SK-N-SH (cell line): ENCODE measurements around the gene MYD88. TPM values are rescaled to one million over a fixed set of nuclear protein-coding genes. Genes with fewer than 3 reads are reported as not detected.

Experiments used
- CTCF ChIA-PET: fragments of 300-600, 350-600 bp; formaldehyde crosslinking; extraction: SDS; loops from one replicate; lab custom pipeline; 2021; lab: Yijun Ruan, JAX
- POLR2A ChIA-PET: fragments of 350-600 bp; sonication (Branson Sonifier 250); formaldehyde crosslinking; extraction: SDS; loops from one replicate; lab custom pipeline; 2020; ENCODE audit warnings: antibody characterized with exemption, inconsistent platforms; lab: Yijun Ruan, JAX
- DNase-seq: peaks from one replicate; pipeline ENCODE4 v3.0.0; 2012
- H2AFZ ChIP-seq: fragments of 200-600 bp; sonication (generic); 2 replicates; pipeline ENCODE4 v1.8.1; 2016; ENCODE audit warnings: antibody characterized with exemption, mild to moderate bottlenecking, low read depth
- H3F3A ChIP-seq: fragments of 200-600 bp; sonication (generic); replicated peaks from 2 replicates; pipeline ENCODE3; 2016; ENCODE audit warnings: antibody characterized with exemption, mild to moderate bottlenecking; ENCODE audit not compliant: insufficient read depth
- H3K27ac ChIP-seq, 2 experiments: fragments of 200-500 bp in 1 of 2; fragments of 200-600 bp in 1 of 2; sonication (Bioruptor generic) in 1 of 2; sonication (generic), shearing (Covaris generic) in 1 of 2; 2 replicates each; pipeline versions ENCODE4 v1.5.1 to v1.6.1; 2014 to 2016; ENCODE audit warnings: low read depth in 2 of 2, inconsistent platforms in 1 of 2, low read length in 1 of 2, mild to moderate bottlenecking in 1 of 2, mixed read lengths in 1 of 2
- H3K27me3 ChIP-seq: fragments of 200-600 bp; sonication (generic), shearing (Covaris generic); 2 replicates; pipeline ENCODE4 v1.6.1; 2016; ENCODE audit warnings: mixed run types; ENCODE audit not compliant: insufficient read depth
- H3K36me3 ChIP-seq, 2 experiments: fragments of 200-500 bp in 1 of 2; fragments of 200-600 bp in 1 of 2; sonication (Bioruptor generic) in 1 of 2; sonication (generic) in 1 of 2; replicated peaks in 1 of 2; 2 replicates each; pipeline versions ENCODE3 to v1.5.1; 2014 to 2016; ENCODE audit warnings: low read length in 1 of 2, mild to moderate bottlenecking in 1 of 2; ENCODE audit not compliant: insufficient read depth in 2 of 2, control insufficient read depth in 1 of 2
- H3K4me1 ChIP-seq, 2 experiments: fragments of 200-500 bp in 1 of 2; fragments of 200-600 bp in 1 of 2; sonication (Bioruptor generic) in 1 of 2; sonication (generic), shearing (Covaris generic) in 1 of 2; 2 replicates each; pipeline versions ENCODE4 v1.5.1 to v1.6.1; 2014 to 2016; ENCODE audit warnings: low read depth in 1 of 2, low read length in 1 of 2, mixed run types in 1 of 2; ENCODE audit not compliant: insufficient read depth in 2 of 2, control insufficient read depth in 1 of 2
- H3K4me2 ChIP-seq: fragments of 200-600 bp; sonication (generic), shearing (Covaris generic); 2 replicates; pipeline ENCODE4 v1.6.1; 2017; ENCODE audit warnings: mixed run types
- H3K4me3 ChIP-seq, 2 experiments: fragments of 200-500 bp in 1 of 2; fragments of 200-600 bp in 1 of 2; sonication (Bioruptor generic) in 1 of 2; sonication (generic), shearing (Covaris generic) in 1 of 2; 2 replicates each; pipeline versions ENCODE4 v1.5.1 to v1.8.1; 2014 to 2016; ENCODE audit warnings: low read depth in 2 of 2, inconsistent platforms in 1 of 2, low read length in 1 of 2, mild to moderate bottlenecking in 1 of 2, mixed read lengths in 1 of 2, moderate library complexity in 1 of 2
- H3K79me2 ChIP-seq: fragments of 200-600 bp; sonication (generic); 2 replicates; pipeline ENCODE4 v1.8.1; 2017; ENCODE audit warnings: mild to moderate bottlenecking; ENCODE audit not compliant: insufficient read depth
- H3K9ac ChIP-seq: fragments of 200-600 bp; sonication (generic); 2 replicates; pipeline ENCODE4 v1.6.1; 2017; ENCODE audit warnings: mixed run types
- H3K9me2 ChIP-seq: fragments of 200-600 bp; sonication (generic); 2 replicates; pipeline ENCODE4 v1.6.1; 2017; ENCODE audit warnings: mixed run types
- H3K9me3 ChIP-seq: fragments of 200-600 bp; sonication (generic); 2 replicates; pipeline ENCODE4 v1.6.1; 2017; ENCODE audit warnings: mixed run types, mild to moderate bottlenecking, moderate library complexity
- H4K20me1 ChIP-seq: fragments of 200-600 bp; sonication (generic); 2 replicates; pipeline ENCODE4 v1.6.1; 2017; ENCODE audit warnings: mild to moderate bottlenecking, mixed run types; ENCODE audit not compliant: insufficient read depth
- ELF1 ChIP-seq: IDR thresholded peaks from 2 replicates; pipeline ENCODE4 v1.4.0; 2012
- EZH2phosphoT487 ChIP-seq: fragments of 200-600 bp; sonication (generic); IDR thresholded peaks from 2 replicates; pipeline ENCODE4 v1.6.1; 2017; ENCODE audit warnings: low read depth, mixed run types, mild to moderate bottlenecking, antibody characterized with exemption, moderate library complexity, borderline replicate concordance
- FOSL2 ChIP-seq: IDR thresholded peaks from 2 replicates; pipeline ENCODE4 v1.4.0; 2012; ENCODE audit warnings: low read depth, mild to moderate bottlenecking, moderate library complexity, borderline replicate concordance
- FOXM1 ChIP-seq: IDR thresholded peaks from 2 replicates; pipeline ENCODE4 v1.4.0; 2012; ENCODE audit warnings: low read depth, mild to moderate bottlenecking
- GABPA ChIP-seq: IDR thresholded peaks from 2 replicates; pipeline ENCODE4 v1.4.0; 2012; ENCODE audit warnings: low read depth, mild to moderate bottlenecking
- GATA2 ChIP-seq: sonication (generic); formaldehyde crosslinking; IDR thresholded peaks from 2 replicates; pipeline ENCODE4 v1.5.0; 2020; ENCODE audit warnings: mild to moderate bottlenecking, missing genetic modification reagents
- MEF2A ChIP-seq: IDR thresholded peaks from 2 replicates; pipeline ENCODE4 v1.4.0; 2012; ENCODE audit warnings: low read depth, borderline replicate concordance
- MXI1 ChIP-seq: IDR thresholded peaks from 2 replicates; pipeline ENCODE4 v1.6.1; 2012; ENCODE audit warnings: mild to moderate bottlenecking, low read depth, low read length, improper control_type of control experiment
- NFIC ChIP-seq: IDR thresholded peaks from 2 replicates; pipeline ENCODE4 v1.4.0; 2012; ENCODE audit warnings: borderline replicate concordance
- RAD21 ChIP-seq: IDR thresholded peaks from 2 replicates; pipeline ENCODE4 v1.6.1; 2012; ENCODE audit warnings: mild to moderate bottlenecking, low read length
- RXRA ChIP-seq: IDR thresholded peaks from 2 replicates; pipeline ENCODE4 v1.4.0; 2012; ENCODE audit warnings: low read depth, mild to moderate bottlenecking, borderline replicate concordance
- SIN3A ChIP-seq: IDR thresholded peaks from 2 replicates; pipeline ENCODE4 v1.6.1; 2012; ENCODE audit warnings: low read depth, mild to moderate bottlenecking, low read length, moderate library complexity, borderline replicate concordance
- SMC3 ChIP-seq: IDR thresholded peaks from 2 replicates; pipeline ENCODE4 v1.6.1; 2012; ENCODE audit warnings: low read depth, low read length, improper control_type of control experiment
- YY1 ChIP-seq: IDR thresholded peaks from 2 replicates; pipeline ENCODE4 v1.4.0; 2012; ENCODE audit warnings: low read depth, mild to moderate bottlenecking
- WGBS: methylation state at CpG from one replicate; pipeline ENCODE4 v1.1.6; 2017; ENCODE audit warnings: low lambda C conversion rate; 5-methylcytosine and 5-hydroxymethylcytosine counted together
- polyA plus RNA-seq, 3 experiments: library from polyadenylated mRNA; depleted of rRNA; stranded (reverse); fragments of >200 nt; gene quantifications; 2 replicates each; pipeline ENCODE4 v1.2.3, GENCODE V29; 2012
- TF ChIP-seq, protein P1 (sequence below): IDR thresholded peaks from 2 replicates; pipeline ENCODE4 v1.4.0; 2012; ENCODE audit warnings: low read depth
- TF ChIP-seq, protein P2 (sequence below): IDR thresholded peaks from 2 replicates; pipeline ENCODE4 v1.4.0; 2012; ENCODE audit warnings: low read depth, borderline replicate concordance
- TF ChIP-seq, protein P3 (sequence below): fragments of 150-350 bp; IDR thresholded peaks from 2 replicates; pipeline ENCODE4 v1.6.1; 2016; ENCODE audit warnings: mild to moderate bottlenecking, low read depth, low read length
- TF ChIP-seq, protein P4 (sequence below): fragments of 200-600 bp; sonication (generic); IDR thresholded peaks from 2 replicates; pipeline ENCODE4 v1.6.1; 2017; ENCODE audit warnings: antibody characterized with exemption, mild to moderate bottlenecking, moderate library complexity

MYD88 gene
- polyA plus RNA-seq, 1 of the 3 experiments (the other 2 are of a cell fraction), result 24.0 TPM

DNA sequence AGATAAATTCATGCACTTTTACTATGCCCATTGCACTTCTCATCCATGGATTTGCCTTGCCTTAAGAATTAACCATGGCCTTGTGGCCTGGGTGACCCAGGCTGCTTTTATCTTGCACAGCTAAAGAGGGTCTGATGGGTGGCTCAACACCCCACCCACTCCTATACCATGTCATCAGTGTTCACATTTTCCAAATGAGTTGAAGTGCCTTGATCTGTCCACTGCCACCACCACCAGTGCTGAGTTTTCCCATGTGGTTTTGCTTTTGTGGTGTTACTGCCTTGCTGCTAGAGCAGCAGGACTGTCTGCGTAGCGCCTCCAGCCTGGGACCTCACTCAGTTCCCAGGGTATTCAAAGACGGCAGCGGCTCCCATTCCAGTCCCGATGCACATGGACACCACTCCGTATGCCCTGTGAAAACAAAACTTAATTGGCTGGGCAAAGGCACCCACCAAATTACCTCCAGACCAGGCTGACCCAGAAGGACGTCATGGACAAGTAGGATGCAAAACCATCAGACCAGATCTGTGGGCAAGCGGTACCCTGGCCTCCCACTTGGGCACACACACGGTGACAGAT lies 15.7 kb upstream of the MYD88 start:
- Histone ChIP-seq H3K4me1 (no peaks in the 10 kb centered on the region), H3F3A (no peaks in the 10 kb centered on the region), H3K27me3 (no peaks in the 10 kb centered on the region), H3K4me2 (no peak overlapping the region), H3K9me3 (no peaks in the 10 kb centered on the region), H3K4me3 (no peak overlapping the region), H3K9me2 (no peaks in the 10 kb centered on the region), H3K36me3 (peaks cover 13 to 52% of the 10 kb centered on the region in 2 experiments), H3K27ac (no peak overlapping the region), H4K20me1 (no peaks in the 10 kb centered on the region), H2AFZ (no peak overlapping the region), H3K9ac (no peak overlapping the region), H3K79me2 (no peaks in the 10 kb centered on the region)
- no peak for DNase-seq
- CTCF ChIA-PET, result interaction anchor here (1.6 kb wide), 1 partner anchor 8 kb away, joined by 4 read pairs; no protein-coding TSS in a partner anchor
- TF ChIP-seq GABPA (no peak), MXI1 (no peak), SIN3A (no peak)
- POLR2A ChIA-PET, result no interaction called here
- 95% methylated on average over 9 of the region's 9 CpGs for WGBS

DNA sequence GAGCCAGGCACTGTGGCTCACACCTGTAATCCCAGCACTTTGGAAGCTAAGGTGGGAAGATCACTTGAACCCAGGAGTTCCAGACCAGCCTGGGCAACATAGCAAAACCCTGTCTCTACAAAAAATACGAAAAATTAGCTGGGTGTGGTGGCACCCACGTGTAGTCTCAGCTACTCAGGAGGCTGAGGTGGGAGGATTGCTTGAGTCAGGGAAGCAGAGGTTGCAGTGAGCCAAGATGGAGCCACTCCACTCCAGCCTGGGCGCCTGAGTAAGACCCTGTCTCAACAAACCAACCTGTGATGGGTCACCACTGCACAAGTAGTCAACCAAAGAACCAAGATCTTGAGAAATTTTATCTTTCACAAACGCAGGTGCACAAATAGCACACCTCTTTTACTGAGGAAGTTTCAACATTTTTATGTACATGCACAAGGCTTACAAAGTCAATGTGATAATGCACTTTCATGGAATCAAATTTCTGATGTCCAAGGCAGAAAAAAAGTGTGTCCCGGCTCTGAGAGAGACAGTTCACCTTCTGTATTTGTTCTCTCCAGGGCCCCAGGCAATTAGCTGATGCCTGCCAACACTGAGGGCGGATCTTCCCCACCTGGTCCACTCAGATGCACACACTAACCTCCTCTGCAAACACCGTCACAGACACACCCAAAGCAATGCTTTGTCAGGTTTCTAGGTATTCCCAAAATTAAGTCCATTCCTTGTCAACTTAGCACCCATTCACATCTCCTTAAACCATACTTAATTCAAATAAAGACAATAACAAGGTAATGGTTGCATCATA lies 13.9 kb upstream of the MYD88 start:
- Histone ChIP-seq H2AFZ (no peak overlapping the region), H3K4me3 (no peak overlapping the region), H3K27me3 (no peaks in the 10 kb centered on the region), H3K4me2 (no peak overlapping the region), H3K36me3 (peaks cover 26 to 67% of the 10 kb centered on the region in 2 experiments), H3K9me2 (no peaks in the 10 kb centered on the region), H3F3A (no peaks in the 10 kb centered on the region), H3K9ac (no peak overlapping the region), H3K4me1 (no peaks in the 10 kb centered on the region), H3K79me2 (no peaks in the 10 kb centered on the region), H3K27ac (no peak overlapping the region), H4K20me1 (no peaks in the 10 kb centered on the region), H3K9me3 (no peaks in the 10 kb centered on the region)
- CTCF ChIA-PET, result no interaction called here
- WGBS, result 93% methylated on average over 7 of the region's 7 CpGs
- POLR2A ChIA-PET, result no interaction called here
- DNase-seq, result no peak
- TF ChIP-seq YY1 (no peak), FOSL2 (no peak), ELF1 (no peak), FOXM1 (no peak), NFIC (no peak), GATA2 (CRISPR knock-in tag) (no peak), RXRA (no peak), SIN3A (no peak), GABPA (no peak), SMC3 (no peak), EZH2phosphoT487 (no peak), RAD21 (no peak), MEF2A (no peak)
- TF ChIP-seq, protein P1, sequence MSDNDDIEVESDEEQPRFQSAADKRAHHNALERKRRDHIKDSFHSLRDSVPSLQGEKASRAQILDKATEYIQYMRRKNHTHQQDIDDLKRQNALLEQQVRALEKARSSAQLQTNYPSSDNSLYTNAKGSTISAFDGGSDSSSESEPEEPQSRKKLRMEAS, result no peak
- TF ChIP-seq, protein P2, sequence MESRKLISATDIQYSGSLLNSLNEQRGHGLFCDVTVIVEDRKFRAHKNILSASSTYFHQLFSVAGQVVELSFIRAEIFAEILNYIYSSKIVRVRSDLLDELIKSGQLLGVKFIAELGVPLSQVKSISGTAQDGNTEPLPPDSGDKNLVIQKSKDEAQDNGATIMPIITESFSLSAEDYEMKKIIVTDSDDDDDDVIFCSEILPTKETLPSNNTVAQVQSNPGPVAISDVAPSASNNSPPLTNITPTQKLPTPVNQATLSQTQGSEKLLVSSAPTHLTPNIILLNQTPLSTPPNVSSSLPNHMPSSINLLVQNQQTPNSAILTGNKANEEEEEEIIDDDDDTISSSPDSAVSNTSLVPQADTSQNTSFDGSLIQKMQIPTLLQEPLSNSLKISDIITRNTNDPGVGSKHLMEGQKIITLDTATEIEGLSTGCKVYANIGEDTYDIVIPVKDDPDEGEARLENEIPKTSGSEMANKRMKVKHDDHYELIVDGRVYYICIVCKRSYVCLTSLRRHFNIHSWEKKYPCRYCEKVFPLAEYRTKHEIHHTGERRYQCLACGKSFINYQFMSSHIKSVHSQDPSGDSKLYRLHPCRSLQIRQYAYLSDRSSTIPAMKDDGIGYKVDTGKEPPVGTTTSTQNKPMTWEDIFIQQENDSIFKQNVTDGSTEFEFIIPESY, result no peak
- TF ChIP-seq, protein P3, sequence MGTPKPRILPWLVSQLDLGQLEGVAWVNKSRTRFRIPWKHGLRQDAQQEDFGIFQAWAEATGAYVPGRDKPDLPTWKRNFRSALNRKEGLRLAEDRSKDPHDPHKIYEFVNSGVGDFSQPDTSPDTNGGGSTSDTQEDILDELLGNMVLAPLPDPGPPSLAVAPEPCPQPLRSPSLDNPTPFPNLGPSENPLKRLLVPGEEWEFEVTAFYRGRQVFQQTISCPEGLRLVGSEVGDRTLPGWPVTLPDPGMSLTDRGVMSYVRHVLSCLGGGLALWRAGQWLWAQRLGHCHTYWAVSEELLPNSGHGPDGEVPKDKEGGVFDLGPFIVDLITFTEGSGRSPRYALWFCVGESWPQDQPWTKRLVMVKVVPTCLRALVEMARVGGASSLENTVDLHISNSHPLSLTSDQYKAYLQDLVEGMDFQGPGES, result no peak
- TF ChIP-seq, protein P4, sequence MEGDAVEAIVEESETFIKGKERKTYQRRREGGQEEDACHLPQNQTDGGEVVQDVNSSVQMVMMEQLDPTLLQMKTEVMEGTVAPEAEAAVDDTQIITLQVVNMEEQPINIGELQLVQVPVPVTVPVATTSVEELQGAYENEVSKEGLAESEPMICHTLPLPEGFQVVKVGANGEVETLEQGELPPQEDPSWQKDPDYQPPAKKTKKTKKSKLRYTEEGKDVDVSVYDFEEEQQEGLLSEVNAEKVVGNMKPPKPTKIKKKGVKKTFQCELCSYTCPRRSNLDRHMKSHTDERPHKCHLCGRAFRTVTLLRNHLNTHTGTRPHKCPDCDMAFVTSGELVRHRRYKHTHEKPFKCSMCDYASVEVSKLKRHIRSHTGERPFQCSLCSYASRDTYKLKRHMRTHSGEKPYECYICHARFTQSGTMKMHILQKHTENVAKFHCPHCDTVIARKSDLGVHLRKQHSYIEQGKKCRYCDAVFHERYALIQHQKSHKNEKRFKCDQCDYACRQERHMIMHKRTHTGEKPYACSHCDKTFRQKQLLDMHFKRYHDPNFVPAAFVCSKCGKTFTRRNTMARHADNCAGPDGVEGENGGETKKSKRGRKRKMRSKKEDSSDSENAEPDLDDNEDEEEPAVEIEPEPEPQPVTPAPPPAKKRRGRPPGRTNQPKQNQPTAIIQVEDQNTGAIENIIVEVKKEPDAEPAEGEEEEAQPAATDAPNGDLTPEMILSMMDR, result no peak
